Middle frontal gyrus (tissue), 1 donor: ENCODE data around the gene RPL32.

ENCODE experiments used
- DNase-seq: peaks from one replicate; pipeline ENCODE4 v3.0.0-alpha.2; 2015; ENCODE audit warnings: low spot score; ENCODE audit errors: extremely low spot score

The RPL32 gene

GRCh38 chr3:12833222-12834161 lies 7.9 kb downstream of the RPL32 start:
- DNase-seq, result no peak

- DNase-seq, result no peak
Measured at GRCh38 chr3:12832350-12833221, 8.8 kb downstream of the RPL32 start.

- DNase-seq, result no peak
Measured at GRCh38 chr3:12831301-12831866, 10.0 kb downstream of the RPL32 start.

GRCh38 chr3:12830785-12831156 lies 10.6 kb downstream of the RPL32 start:
- no peak for DNase-seq

- no peak for DNase-seq
Measured at GRCh38 chr3:12829886-12830784, 11.2 kb downstream of the RPL32 start.

- DNase-seq, result no peak
Measured at GRCh38 chr3:12829404-12829803, 12.0 kb downstream of the RPL32 start.

- DNase-seq, result no peak
Measured at GRCh38 chr3:12828751-12829150, 12.6 kb downstream of the RPL32 start.

- no peak for DNase-seq
Measured at GRCh38 chr3:12825156-12825555, 16.2 kb downstream of the RPL32 start.

- no peak for DNase-seq
Measured at GRCh38 chr3:12824299-12824698, 17.1 kb downstream of the RPL32 start.

GRCh38 chr3:12822725-12823373 lies 18.5 kb downstream of the RPL32 start:
- DNase-seq, result no peak

- no peak for DNase-seq
Measured at GRCh38 chr3:12818773-12819172, 22.6 kb downstream of the RPL32 start.

GRCh38 chr3:12818273-12818672 lies 23.1 kb downstream of the RPL32 start:
- no peak for DNase-seq

- no peak for DNase-seq
Measured at GRCh38 chr3:12817343-12817710, 24.0 kb downstream of the RPL32 start.

GRCh38 chr3:12816521-12817342 lies 24.6 kb downstream of the RPL32 start:
- DNase-seq, result no peak

GRCh38 chr3:12815719-12816118 lies 25.6 kb downstream of the RPL32 start:
- no peak for DNase-seq

- DNase-seq, result no peak
Measured at GRCh38 chr3:12815078-12815477, 26.3 kb downstream of the RPL32 start.

GRCh38 chr3:12813967-12814366 lies 27.4 kb downstream of the RPL32 start:
- DNase-seq, result no peak

- DNase-seq, result no peak
Measured at GRCh38 chr3:12812812-12813211, 28.6 kb downstream of the RPL32 start.

GRCh38 chr3:12810961-12811360 lies 30.4 kb downstream of the RPL32 start:
- DNase-seq, result no peak
